DMS79 treated with DMSO at 0.1 percent for 48 hours (cell line): ENCODE results near the gene RIC8A.
A peak's percentile ranks its signal among the peaks of the same experiment; 100 is the strongest.

Experiments used
- DNase-seq: peaks from one replicate; lab custom pipeline; 2025; lab: John Stamatoyannopoulos, UW

RIC8A gene

GRCh38 chr11:204587-205109 lies 2.9 kb upstream of the RIC8A start:
- no peak for DNase-seq

GRCh38 chr11:205221-206001 lies 2.1 kb upstream of the RIC8A start:
- no peak for DNase-seq

- DNase-seq = no peak
Observed at GRCh38 chr11:206002-206384, 1.5 kb upstream of the RIC8A start.

DNA sequence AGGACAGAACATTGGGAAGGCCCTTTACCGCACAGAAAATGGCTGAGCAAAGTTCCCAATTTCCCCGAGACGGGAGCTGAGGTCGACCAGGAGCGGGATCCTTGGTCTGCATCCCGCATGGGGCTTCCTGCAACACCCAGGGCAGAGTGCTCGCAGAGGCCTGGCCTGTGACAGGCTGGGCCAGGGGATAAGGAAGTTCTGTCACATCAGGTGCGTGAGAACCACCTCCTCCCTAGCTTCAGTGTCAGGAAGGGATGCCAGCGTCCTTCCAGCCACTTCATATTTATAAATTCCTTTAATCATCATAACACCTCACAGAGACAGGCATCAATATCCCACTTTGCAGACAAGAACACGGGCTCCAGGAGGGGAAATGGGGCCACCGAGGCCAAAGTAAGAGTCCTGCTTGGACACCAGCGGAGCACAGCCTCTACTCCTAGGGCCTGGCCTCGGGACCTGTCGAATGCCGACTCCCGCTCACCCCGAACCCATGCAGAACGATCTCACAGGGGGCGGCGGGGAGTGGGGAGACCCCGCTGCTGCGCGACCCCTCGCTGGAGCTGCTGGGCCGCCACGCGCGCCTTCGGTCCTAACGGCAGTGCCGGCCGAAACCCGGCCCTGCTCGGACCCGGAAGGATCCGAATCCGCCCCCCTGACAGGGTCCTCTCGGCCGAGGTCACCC lies 841 bp upstream of the RIC8A start:
- no peak for DNase-seq

GRCh38 chr11:207863-208180 lies 314 bp downstream of the RIC8A start:
- DNase-seq = no peak

- DNase-seq = peak; percentile 28
Observed at GRCh38 chr11:208181-208916, 841 bp downstream of the RIC8A start.

GRCh38 chr11:208917-209260 lies 1.4 kb downstream of the RIC8A start:
- DNase-seq = no peak

- DNase-seq = no peak
Observed at GRCh38 chr11:209275-210121, 2.0 kb downstream of the RIC8A start.

DNA sequence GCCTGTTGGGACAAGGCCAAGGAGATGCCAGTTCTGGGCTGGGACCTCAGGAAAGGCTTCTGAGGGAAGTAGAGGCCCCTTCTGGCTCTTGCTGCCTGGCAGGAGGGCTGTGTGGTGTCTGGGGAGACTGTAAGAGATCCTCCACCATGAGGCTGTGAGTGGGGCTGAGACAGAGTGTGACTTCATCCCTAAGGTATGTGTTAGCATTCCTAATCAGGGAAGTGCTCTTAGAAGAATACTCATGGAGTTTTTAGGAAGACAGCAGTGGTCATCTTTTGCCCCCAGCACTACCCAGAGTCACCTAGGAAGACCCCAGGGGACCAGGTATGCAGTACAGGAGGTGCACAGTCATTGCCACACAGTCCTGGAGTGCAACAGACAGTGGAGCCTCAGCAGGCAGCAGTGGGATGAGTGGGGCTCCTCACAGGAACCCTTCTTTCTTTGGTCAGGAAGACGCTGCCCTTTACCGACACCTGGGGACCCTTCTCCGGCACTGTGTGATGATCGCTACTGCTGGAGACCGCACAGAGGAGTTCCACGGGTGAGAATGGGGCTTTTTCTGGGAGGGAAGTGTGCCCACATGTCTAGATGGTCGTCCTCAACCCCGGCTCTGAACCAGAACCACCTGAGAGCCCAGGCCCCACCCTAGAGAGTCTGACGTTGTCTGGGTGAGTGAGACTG lies 2.8 kb downstream of the RIC8A start:
- no peak for DNase-seq

GRCh38 chr11:210803-211180 lies 3.3 kb downstream of the RIC8A start:
- no peak for DNase-seq

DNA sequence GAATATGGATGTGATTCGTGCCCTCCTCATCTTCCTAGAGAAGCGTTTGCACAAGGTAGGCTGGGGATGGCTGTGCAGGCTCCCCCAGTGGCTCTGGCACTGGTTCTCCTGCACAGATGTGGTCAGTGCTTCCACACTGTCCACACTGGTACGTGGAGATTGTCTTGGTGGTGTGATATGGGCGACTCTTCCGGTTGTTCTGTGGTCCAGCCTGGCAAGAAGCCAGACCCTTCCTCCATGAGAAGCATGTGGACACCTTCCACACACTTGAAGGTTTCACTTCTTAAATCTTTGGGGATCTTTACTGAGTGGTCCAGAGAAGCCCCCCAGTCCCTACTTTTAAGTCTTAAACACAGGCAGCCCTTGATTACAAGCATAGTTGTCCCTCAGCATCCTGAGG lies 3.8 kb downstream of the RIC8A start:
- no peak for DNase-seq

DNA sequence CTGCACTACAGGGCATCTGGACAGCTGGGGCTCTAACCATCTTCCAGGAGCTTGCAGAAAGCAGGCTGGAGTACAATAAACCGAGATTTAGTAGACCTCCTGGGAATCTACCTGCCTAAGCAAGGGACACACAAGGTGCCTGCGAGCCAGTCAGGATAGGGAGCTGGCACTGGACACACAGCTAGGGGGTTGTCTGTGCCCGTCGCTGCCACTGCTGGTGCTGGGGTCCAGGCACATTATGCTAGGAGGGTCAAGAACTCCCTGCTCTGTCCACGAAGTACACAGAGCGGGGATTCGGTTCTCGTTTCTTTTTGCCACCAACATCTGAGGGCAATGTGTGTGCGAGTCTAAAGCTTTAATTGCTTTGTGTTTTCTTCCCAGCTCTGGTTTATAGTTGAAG lies 4.2 kb downstream of the RIC8A start:
- DNase-seq = no peak

GRCh38 chr11:212150-213100 lies 4.9 kb downstream of the RIC8A start:
- no peak for DNase-seq

DNA sequence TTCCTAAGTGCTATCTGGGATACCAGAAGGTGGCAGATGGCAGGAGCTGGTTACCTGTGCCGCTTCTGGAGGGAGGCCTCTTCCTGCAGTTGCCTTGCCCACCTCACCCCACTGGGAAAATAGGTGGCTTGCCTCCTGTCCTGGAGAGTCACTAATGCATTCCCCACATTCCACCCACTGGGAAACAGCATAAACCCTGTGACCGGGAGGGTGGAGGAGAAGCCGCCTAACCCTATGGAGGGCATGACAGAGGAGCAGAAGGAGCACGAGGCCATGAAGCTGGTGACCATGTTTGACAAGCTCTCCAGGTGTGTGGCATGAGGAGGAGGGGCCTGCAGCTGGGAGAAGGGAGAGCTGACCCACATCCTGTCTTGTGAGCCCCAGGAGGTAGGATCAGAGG lies 5.6 kb downstream of the RIC8A start:
- DNase-seq = no peak

DNA sequence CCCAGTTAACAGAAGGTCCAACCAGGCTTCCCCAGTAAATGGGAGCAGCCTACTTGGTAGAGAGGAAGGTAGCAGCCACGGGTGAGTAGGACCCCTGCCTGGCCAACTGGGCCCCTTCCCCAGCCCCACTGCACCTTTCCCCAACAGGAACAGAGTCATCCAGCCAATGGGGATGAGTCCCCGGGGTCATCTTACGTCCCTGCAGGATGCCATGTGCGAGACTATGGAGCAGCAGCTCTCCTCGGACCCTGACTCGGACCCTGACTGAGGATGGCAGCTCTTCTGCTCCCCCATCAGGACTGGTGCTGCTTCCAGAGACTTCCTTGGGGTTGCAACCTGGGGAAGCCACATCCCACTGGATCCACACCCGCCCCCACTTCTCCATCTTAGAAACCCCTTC lies 6.6 kb downstream of the RIC8A start:
- no peak for DNase-seq

GRCh38 chr11:215581-216037 lies 8.1 kb downstream of the RIC8A start:
- no peak for DNase-seq

GRCh38 chr11:216081-216974 lies 8.8 kb downstream of the RIC8A start:
- no peak for DNase-seq

- DNase-seq = no peak
Observed at GRCh38 chr11:217704-218103, 10.2 kb downstream of the RIC8A start.
